AG04450 (cell line): ENCODE data around the gene CDC42EP3. TPM values are rescaled to one million over a fixed set of nuclear protein-coding genes. Genes with fewer than 3 reads are reported as not detected.
A peak's percentile ranks its signal among the peaks of the same experiment; 100 is the strongest.

Source experiments
- CTCF ChIA-PET: fragments of 300-600, 350-600 bp; formaldehyde crosslinking; extraction: SDS; loops from one replicate; lab custom pipeline; 2022; ENCODE audit warnings: antibody characterized with exemption, inconsistent platforms; lab: Charles Lee
- POLR2A ChIA-PET: fragments of 350-600 bp; formaldehyde crosslinking; extraction: SDS; loops from one replicate; lab custom pipeline; 2021; ENCODE audit warnings: antibody characterized with exemption, inconsistent platforms; lab: Yijun Ruan, JAX
- DNase-seq: peaks from one replicate; pipeline ENCODE4 v3.0.0-alpha.2; 2011; ENCODE audit warnings: low read depth, low spot score
- H3K27ac ChIP-seq: one replicate; pipeline ENCODE4 v1.5.1; 2012; ENCODE audit warnings: low read depth, low read length, control low read depth
- H3K27me3 ChIP-seq: one replicate; pipeline ENCODE4 v1.6.0; 2012; ENCODE audit warnings: low read length; ENCODE audit not compliant: control insufficient read depth, insufficient read depth
- H3K4me3 ChIP-seq: 2 replicates; pipeline ENCODE4 v1.5.1; 2011; ENCODE audit warnings: mild to moderate bottlenecking, low read depth, low read length, control low read depth
- H3K9me3 ChIP-seq: 2 replicates; pipeline ENCODE4 v1.5.1; 2012; ENCODE audit warnings: low read length; ENCODE audit not compliant: control insufficient read depth, insufficient read depth
- polyA plus RNA-seq: library from polyadenylated mRNA; depleted of rRNA; stranded (reverse); fragments of >200 nt; gene quantifications from 2 replicates; pipeline ENCODE4 v1.2.3, GENCODE V29; 2011
- TF ChIP-seq, protein P1 (sequence below): IDR thresholded peaks from 2 replicates; pipeline ENCODE4 v1.5.1; 2011; ENCODE audit warnings: low read depth, low read length, control low read depth, inconsistent platforms

Gene CDC42EP3
- polyA plus RNA-seq, 1 experiment = 245 TPM

DNA sequence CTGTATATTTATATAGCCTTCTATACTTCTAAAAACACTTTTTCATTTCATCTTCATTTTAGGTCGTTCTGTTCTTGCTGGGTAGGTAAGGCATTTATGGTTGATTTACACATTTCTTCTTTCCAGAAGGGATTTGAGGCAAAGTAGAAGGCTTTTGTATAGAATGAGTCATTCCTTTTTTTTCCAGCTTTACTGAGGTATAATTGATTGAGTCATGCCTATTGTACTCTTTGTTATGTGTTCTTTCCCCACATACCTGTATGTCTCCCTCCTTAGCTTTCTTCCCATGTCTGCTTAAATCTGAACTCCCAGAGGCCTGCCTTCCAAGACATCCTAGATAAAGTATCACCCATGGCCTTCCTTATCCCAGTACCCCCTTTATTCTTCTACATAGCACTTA is 4.8 kb upstream of the CDC42EP3 start:
- Histone ChIP-seq H3K4me3 (no peak overlapping the region), H3K27me3 (no peaks in the 10 kb centered on the region), H3K9me3 (peaks cover under 1% of the 10 kb centered on the region; the same call in 1 of the 2 replicates), H3K27ac (no peak overlapping the region)
- DNase-seq = no peak
- ChIA-PET POLR2A (no interaction called here), CTCF (interaction anchor here (1.1 to 1.6 kb wide), 2 partner anchors 201 to 262 kb away, joined by 4 to 5 read pairs; no protein-coding TSS in a partner anchor)
- TF ChIP-seq, protein P1, sequence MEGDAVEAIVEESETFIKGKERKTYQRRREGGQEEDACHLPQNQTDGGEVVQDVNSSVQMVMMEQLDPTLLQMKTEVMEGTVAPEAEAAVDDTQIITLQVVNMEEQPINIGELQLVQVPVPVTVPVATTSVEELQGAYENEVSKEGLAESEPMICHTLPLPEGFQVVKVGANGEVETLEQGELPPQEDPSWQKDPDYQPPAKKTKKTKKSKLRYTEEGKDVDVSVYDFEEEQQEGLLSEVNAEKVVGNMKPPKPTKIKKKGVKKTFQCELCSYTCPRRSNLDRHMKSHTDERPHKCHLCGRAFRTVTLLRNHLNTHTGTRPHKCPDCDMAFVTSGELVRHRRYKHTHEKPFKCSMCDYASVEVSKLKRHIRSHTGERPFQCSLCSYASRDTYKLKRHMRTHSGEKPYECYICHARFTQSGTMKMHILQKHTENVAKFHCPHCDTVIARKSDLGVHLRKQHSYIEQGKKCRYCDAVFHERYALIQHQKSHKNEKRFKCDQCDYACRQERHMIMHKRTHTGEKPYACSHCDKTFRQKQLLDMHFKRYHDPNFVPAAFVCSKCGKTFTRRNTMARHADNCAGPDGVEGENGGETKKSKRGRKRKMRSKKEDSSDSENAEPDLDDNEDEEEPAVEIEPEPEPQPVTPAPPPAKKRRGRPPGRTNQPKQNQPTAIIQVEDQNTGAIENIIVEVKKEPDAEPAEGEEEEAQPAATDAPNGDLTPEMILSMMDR = no peak

DNA sequence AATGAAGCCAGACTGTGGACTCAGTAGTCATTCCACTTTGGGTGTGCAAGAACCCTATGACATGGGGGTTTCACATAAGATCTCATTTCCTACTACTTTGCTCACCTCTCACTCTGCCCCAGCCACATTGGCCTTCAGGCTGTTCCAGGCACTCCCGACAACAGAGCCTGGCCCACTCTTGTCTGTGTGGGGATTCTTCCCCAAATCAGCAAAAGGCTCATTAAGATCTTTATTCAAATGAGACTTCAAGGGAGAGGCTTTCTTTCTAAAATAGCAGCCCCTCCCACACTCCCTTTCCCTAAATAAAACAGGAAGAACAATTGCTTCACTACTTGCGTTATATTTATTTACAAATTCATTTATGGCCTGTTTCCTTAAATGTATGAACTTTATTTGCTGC is 3.5 kb upstream of the CDC42EP3 start:
- ChIA-PET CTCF (interaction anchor here (1.1 to 1.6 kb wide), 2 partner anchors 202 to 260 kb away, joined by 4 to 5 read pairs; no protein-coding TSS in a partner anchor), POLR2A (no interaction called here)
- Histone ChIP-seq H3K27ac (no peak overlapping the region), H3K27me3 (no peaks in the 10 kb centered on the region), H3K4me3 (no peak overlapping the region), H3K9me3 (peaks cover 3% of the 10 kb centered on the region; the same call in 1 of the 2 replicates)
- DNase-seq = no peak
- TF ChIP-seq, protein P1 = no peak

DNA sequence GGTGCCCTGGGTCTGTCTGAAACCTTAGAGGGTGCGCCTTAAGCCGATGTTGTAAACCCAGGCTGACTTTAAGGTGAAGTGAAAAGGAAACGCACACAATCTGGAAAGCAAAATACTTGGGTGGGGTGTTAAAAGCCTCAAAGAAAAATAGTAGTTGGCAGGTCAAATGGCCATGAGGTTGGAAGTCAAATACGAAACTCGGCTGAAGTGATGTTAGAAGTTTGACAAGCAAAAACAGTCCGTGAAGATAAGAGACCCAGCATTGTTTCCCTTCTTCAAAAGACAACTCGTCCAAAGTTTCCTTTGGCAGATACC is 1.4 kb upstream of the CDC42EP3 start:
- CTCF ChIA-PET = interaction anchor here (2.5 kb wide), 1 partner anchor 205 kb away, joined by 11 read pairs; no protein-coding TSS in a partner anchor
- DNase-seq = no peak
- TF ChIP-seq, protein P1 = no peak
- POLR2A ChIA-PET = interaction anchor here (1.1 to 1.2 kb wide), 2 partner anchors 16 to 155 kb away, joined by 3 to 8 read pairs; no protein-coding TSS in a partner anchor
- no peak overlapping the region for H3K27ac ChIP-seq
- peak overlapping the region; percentile 90 for H3K4me3 ChIP-seq
- H3K27me3 ChIP-seq = no peaks in the 10 kb centered on the region
- peaks cover 3% of the 10 kb centered on the region; the same call in 1 of the 2 replicates for H3K9me3 ChIP-seq

DNA sequence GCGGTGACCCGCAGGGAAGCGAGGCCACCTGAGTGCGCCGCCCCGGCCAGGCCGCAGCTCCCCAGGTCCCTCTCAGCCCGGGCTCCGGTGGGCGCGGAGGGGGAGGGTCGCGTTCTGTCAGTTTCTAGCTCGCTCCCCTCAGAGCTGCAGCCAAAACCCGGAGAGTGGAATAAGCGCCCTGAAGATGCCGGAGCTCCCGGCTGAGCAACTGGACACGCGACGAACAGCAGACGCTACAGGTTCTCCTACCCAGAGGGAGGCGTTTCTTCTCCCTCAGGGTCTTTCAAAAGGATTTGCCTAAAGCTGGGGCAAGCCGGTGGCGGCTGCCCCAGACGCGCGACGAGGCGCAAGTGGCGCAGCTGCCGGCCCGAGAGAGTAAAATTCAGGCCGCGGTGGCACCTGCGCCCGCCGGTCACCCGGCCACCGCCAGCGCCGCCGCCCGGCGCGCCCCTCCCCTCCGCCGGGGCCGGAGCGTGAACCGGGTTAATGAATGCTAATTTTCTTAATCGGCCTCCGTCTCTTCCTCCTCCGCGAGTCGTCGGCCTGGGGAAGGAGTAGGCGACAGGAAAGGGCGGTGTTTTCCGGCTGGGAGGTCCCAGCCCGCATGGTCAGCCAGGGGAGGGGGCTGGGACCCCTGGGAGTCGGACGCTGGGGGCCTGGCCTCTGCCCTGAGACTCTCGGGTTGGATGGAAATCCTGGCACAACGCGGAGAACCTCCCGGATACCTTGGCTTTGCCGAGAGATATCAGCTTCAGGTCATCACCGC is 845 bp upstream of the CDC42EP3 start:
- TF ChIP-seq, protein P1 = no peak
- H3K4me3 ChIP-seq = peak overlapping the region; percentile 90
- CTCF ChIA-PET = interaction anchor here (0.9 to 2.5 kb wide), 3 partner anchors 133 to 205 kb away, joined by 3 to 11 read pairs (median 3); no protein-coding TSS in a partner anchor
- peaks cover 3% of the 10 kb centered on the region; the same call in 1 of the 2 replicates for H3K9me3 ChIP-seq
- peak overlapping the region; percentile 33 for H3K27ac ChIP-seq
- H3K27me3 ChIP-seq = no peaks in the 10 kb centered on the region
- POLR2A ChIA-PET = interaction anchor here (0.5 to 1.2 kb wide), 12 partner anchors 17 to 256 kb away, joined by 3 to 17 read pairs (median 5); no protein-coding TSS in a partner anchor
- DNase-seq = peak; percentile 82

DNA sequence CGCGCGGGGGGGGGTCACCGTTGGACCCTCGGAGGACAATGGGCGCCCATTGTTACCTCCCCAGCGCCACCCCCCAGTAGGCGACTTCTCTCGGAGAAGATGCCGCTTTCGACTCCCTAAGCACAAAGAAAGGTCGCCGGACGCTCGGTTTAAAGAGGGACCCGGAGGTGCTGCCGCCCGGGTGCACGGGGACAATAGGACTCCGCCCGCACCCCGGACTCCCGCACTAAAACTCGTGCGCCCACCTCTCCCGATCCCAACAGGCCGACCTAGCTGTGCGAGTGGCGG is 318 bp upstream of the CDC42EP3 start:
- TF ChIP-seq, protein P1 = no peak
- H3K9me3 ChIP-seq = peaks cover 3% of the 10 kb centered on the region; the same call in 1 of the 2 replicates
- peak overlapping the region; percentile 90 for H3K4me3 ChIP-seq
- no peak for DNase-seq
- no peaks in the 10 kb centered on the region for H3K27me3 ChIP-seq
- no peak overlapping the region for H3K27ac ChIP-seq
- POLR2A ChIA-PET = interaction anchor here (0.5 to 1.2 kb wide), 12 partner anchors 18 to 256 kb away, joined by 3 to 17 read pairs (median 5); no protein-coding TSS in a partner anchor
- CTCF ChIA-PET = interaction anchor here (0.9 to 2.5 kb wide), 3 partner anchors 133 to 206 kb away, joined by 3 to 11 read pairs (median 3); no protein-coding TSS in a partner anchor
